OCI-LY7 (cell line): ENCODE data around the gene USB1. TPM values are rescaled to one million over a fixed set of nuclear protein-coding genes. Genes with fewer than 3 reads are reported as not detected.

ENCODE experiments used
- BruUV-seq: library from RNA; stranded (reverse); fragments of 400-500 nt; replicated peaks from 2 replicates; lab custom pipeline; 2021; lab: Mats Ljungman, UMichigan
- CTCF ChIA-PET: fragments of 300-600 bp; sonication (Branson Sonifier 250); formaldehyde crosslinking; loops from one replicate; lab custom pipeline; 2022; ENCODE audit warnings: antibody characterized with exemption; ENCODE audit not compliant: unreplicated experiment; lab: Charles Lee
- POLR2A ChIA-PET: fragments of 300-600 bp; sonication (Branson Sonifier 250); formaldehyde crosslinking; loops from one replicate; lab custom pipeline; 2022; ENCODE audit warnings: antibody characterized with exemption; lab: Charles Lee
- DNase-seq: peaks from one replicate; pipeline ENCODE4 v3.0.0-alpha.2; 2015; ENCODE audit warnings: low spot score
- H2AFZ ChIP-seq: fragments of 200-600 bp; sonication (generic), shearing (Covaris generic); 2 replicates; pipeline ENCODE4 v1.6.1; 2014; ENCODE audit warnings: mild to moderate bottlenecking, antibody characterized with exemption, low read length, moderate library complexity
- H3K27ac ChIP-seq: fragments of 200-600 bp; sonication (generic); 2 replicates; pipeline ENCODE4 v1.5.1; 2014; ENCODE audit warnings: mixed run types, low read depth, mild to moderate bottlenecking, moderate library complexity, low read length, inconsistent platforms; ENCODE audit not compliant: poor library complexity, severe bottlenecking
- H3K36me3 ChIP-seq: fragments of 200-600 bp; sonication (generic); 2 replicates; pipeline ENCODE4 v1.6.1; 2014; ENCODE audit warnings: mild to moderate bottlenecking, antibody characterized with exemption, low read length, moderate library complexity, mixed read lengths; ENCODE audit not compliant: insufficient read depth
- H3K4me1 ChIP-seq: fragments of 200-600 bp; sonication (generic); 2 replicates; pipeline ENCODE4 v1.5.1; 2014; ENCODE audit warnings: mild to moderate bottlenecking, low read length; ENCODE audit not compliant: insufficient read depth, poor library complexity, severe bottlenecking
- H3K4me2 ChIP-seq: fragments of 200-600 bp; sonication (generic); 2 replicates; pipeline ENCODE4 v1.6.1; 2014; ENCODE audit warnings: mild to moderate bottlenecking, low read length
- H3K4me3 ChIP-seq: fragments of 200-600 bp; sonication (generic); 2 replicates; pipeline ENCODE4 v1.5.1; 2014; ENCODE audit warnings: mild to moderate bottlenecking, low read depth, low read length; ENCODE audit not compliant: poor library complexity, severe bottlenecking
- H3K79me2 ChIP-seq: fragments of 200-600 bp; sonication (generic); 2 replicates; pipeline ENCODE4 v1.6.1; 2016; ENCODE audit warnings: low read depth, mild to moderate bottlenecking, low read length, moderate library complexity, mixed read lengths; ENCODE audit not compliant: insufficient read depth
- H3K9me2 ChIP-seq: fragments of 200-600 bp; sonication (generic); 2 replicates; pipeline ENCODE4 v1.6.1; 2016; ENCODE audit warnings: mild to moderate bottlenecking, low read length, mixed read lengths; ENCODE audit not compliant: insufficient read depth
- H3K9me3 ChIP-seq: fragments of 200-600 bp; sonication (generic); 2 replicates; pipeline ENCODE4 v1.6.1; 2014; ENCODE audit warnings: mild to moderate bottlenecking, mixed run types, low read length, mixed read lengths
- H4K20me1 ChIP-seq: fragments of 200-600 bp; sonication (generic); 2 replicates; pipeline ENCODE4 v1.6.1; 2014; ENCODE audit warnings: mild to moderate bottlenecking, antibody characterized with exemption, low read length, moderate library complexity, mixed read lengths; ENCODE audit not compliant: insufficient read depth
- CTCF ChIP-seq: fragments of 200-600 bp; sonication (generic); conservative IDR thresholded peaks from 2 replicates; pipeline ENCODE4 v1.5.1; 2014; ENCODE audit warnings: mild to moderate bottlenecking, antibody characterized with exemption, low read length, moderate library complexity, mixed read lengths
- EZH2phosphoT487 ChIP-seq: fragments of 200-600 bp; sonication (generic); IDR thresholded peaks from 2 replicates; pipeline ENCODE4 v1.6.1; 2018; ENCODE audit warnings: low read depth, borderline replicate concordance, mild to moderate bottlenecking, mixed run types, antibody characterized with exemption, low read length, moderate library complexity, mixed read lengths
- intact Hi-C: fragments of 100-400 bp; cut with micrococcal nuclease; formaldehyde crosslinking; loops from one replicate; pipeline ENCODE4 v1.10.0; 2022; ENCODE audit not compliant: unreplicated experiment
- total RNA-seq, 2 experiments: library from RNA; depleted of rRNA in 1 of 2; stranded (reverse); fragments of >200 nt in 1 of 2; shearing (Covaris generic) in 1 of 2; gene quantifications; 2 replicates each; pipeline ENCODE4 v1.2.3, GENCODE V29; 2014 to 2022

USB1 gene
- total RNA-seq, 2 experiments from 2014 or later = 12.5 to 48.3 TPM

- H3K79me2 ChIP-seq = no peaks in the 10 kb centered on the region
- no peak overlapping the region for H3K4me2 ChIP-seq
- H3K9me3 ChIP-seq = no peaks in the 10 kb centered on the region
- no peaks in the 10 kb centered on the region for H3K4me1 ChIP-seq
- ChIA-PET CTCF (no interaction called here), POLR2A (interaction anchor here (0.5 to 1.0 kb wide), 4 partner anchors 34 to 685 kb away, joined by 3 read pairs; partner anchors contain the start of gene CFAP20)
- H3K27ac ChIP-seq = no peak overlapping the region
- H4K20me1 ChIP-seq = no peaks in the 10 kb centered on the region
- DNase-seq = no peak
- H3K4me3 ChIP-seq = no peak overlapping the region
- intact Hi-C loops = no loop called here
- H3K9me2 ChIP-seq = no peaks in the 10 kb centered on the region
- H2AFZ ChIP-seq = no peak overlapping the region
- TF ChIP-seq CTCF (no peak), EZH2phosphoT487 (no peak)
- H3K36me3 ChIP-seq = no peaks in the 10 kb centered on the region
- no TSS peak for BruUV-seq
Measured at GRCh38 chr16:57966204-57966771, 34.9 kb upstream of the USB1 start.

DNA sequence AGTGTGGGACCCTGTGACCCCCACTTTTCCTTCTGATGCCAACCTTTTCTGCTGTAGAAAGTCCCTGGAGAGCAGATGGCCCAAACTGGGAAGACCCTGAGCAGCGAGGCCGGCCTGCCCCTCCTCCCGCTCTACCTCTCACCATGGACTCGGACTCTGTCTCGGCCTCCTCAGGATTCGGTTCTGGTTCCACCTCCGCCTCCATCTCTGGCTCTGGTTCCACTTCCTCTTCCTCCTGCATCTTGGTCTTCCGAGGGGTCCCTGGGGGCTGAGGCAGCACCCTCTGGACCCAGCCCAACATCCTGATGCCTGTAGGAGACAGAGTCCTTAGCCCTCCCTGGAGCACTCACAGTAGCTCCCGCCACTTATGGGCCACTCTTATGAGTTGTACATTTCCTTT lies 34.2 kb upstream of the USB1 start:
- no peak overlapping the region for H2AFZ ChIP-seq
- H3K79me2 ChIP-seq = no peaks in the 10 kb centered on the region
- no peaks in the 10 kb centered on the region for H3K36me3 ChIP-seq
- no peaks in the 10 kb centered on the region for H3K9me2 ChIP-seq
- TF ChIP-seq CTCF (no peak), EZH2phosphoT487 (no peak)
- H4K20me1 ChIP-seq = no peaks in the 10 kb centered on the region
- H3K4me1 ChIP-seq = no peaks in the 10 kb centered on the region
- H3K27ac ChIP-seq = no peak overlapping the region
- BruUV-seq = no TSS peak
- intact Hi-C loops = no loop called here
- H3K4me2 ChIP-seq = no peak overlapping the region
- POLR2A ChIA-PET = no interaction called here
- no peaks in the 10 kb centered on the region for H3K9me3 ChIP-seq
- no peak overlapping the region for H3K4me3 ChIP-seq
- CTCF ChIA-PET = no interaction called here
- DNase-seq = no peak

- BruUV-seq = no TSS peak
- intact Hi-C loops = no loop called here
- Histone ChIP-seq H3K9me3 (no peaks in the 10 kb centered on the region), H3K4me2 (no peak overlapping the region), H2AFZ (no peak overlapping the region), H3K27ac (no peak overlapping the region), H4K20me1 (no peaks in the 10 kb centered on the region), H3K36me3 (no peaks in the 10 kb centered on the region), H3K4me1 (no peaks in the 10 kb centered on the region), H3K79me2 (no peaks in the 10 kb centered on the region), H3K4me3 (no peak overlapping the region), H3K9me2 (no peaks in the 10 kb centered on the region)
- no peak for TF ChIP-seq CTCF
- no peak for DNase-seq
- ChIA-PET POLR2A (no interaction called here), CTCF (no interaction called here)
Measured at GRCh38 chr16:57967916-57968315, 33.3 kb upstream of the USB1 start.
